Measurements from ENCODE around the gene KRTAP12-2.
"Not testable (repeated sequence)": the region's sequence is repeated elsewhere in the genome, so short reads cannot be mapped to it uniquely, and the experiment has no call there.

Gene KRTAP12-2

GRCh38 chr21:44684077-44684476, 17.4 kb upstream of the KRTAP12-2 start:
- no peak for DNase-seq (ENCODE audit: low read depth in 2 of 2)

GRCh38 chr21:44682580-44683151, 15.9 kb upstream of the KRTAP12-2 start:
- DNase-seq (ENCODE audit: low read depth in 2 of 2) = no peak

GRCh38 chr21:44681861-44682579, 15.3 kb upstream of the KRTAP12-2 start, which contains the start of gene KRTAP12-1:
TSS of gene KRTAP12-1 (minus strand) at chr21:44682163. CDS start at chr21:44682123, 40 bp downstream.
- no peak for DNase-seq (ENCODE audit: low read depth in 2 of 2)

- DNase-seq (ENCODE audit: low read depth in 2 of 2) = no peak
These were observed 14.4 kb upstream of the KRTAP12-2 start for GRCh38 chr21:44681152-44681551.

GRCh38 chr21:44677881-44678280, 11.2 kb upstream of the KRTAP12-2 start:
- no peak for DNase-seq (ENCODE audit: low read depth in 2 of 2)

GRCh38 chr21:44671911-44672310, 5.2 kb upstream of the KRTAP12-2 start:
- no peak for DNase-seq (ENCODE audit: low read depth in 2 of 2)

GRCh38 chr21:44670642-44671432, 4.1 kb upstream of the KRTAP12-2 start:
- DNase-seq (ENCODE audit: low read depth in 2 of 2) = no peak

- DNase-seq (ENCODE audit: low read depth in 2 of 2) = no peak
These were observed 885 bp upstream of the KRTAP12-2 start for GRCh38 chr21:44667612-44668011.

GRCh38 chr21:44664691-44665090, 2.0 kb downstream of the KRTAP12-2 start:
- no peak for DNase-seq (ENCODE audit: low read depth in 2 of 2)

GRCh38 chr21:44661567-44661966, 5.2 kb downstream of the KRTAP12-2 start:
- DNase-seq (ENCODE audit: low read depth in 2 of 2) = not testable (repeated sequence)

GRCh38 chr21:44658913-44659595, 7.7 kb downstream of the KRTAP12-2 start:
- DNase-seq (ENCODE audit: low read depth in 2 of 2) = no peak

GRCh38 chr21:44658541-44658910, 8.2 kb downstream of the KRTAP12-2 start:
- no peak for DNase-seq (ENCODE audit: low read depth in 2 of 2)

- no peak for DNase-seq (ENCODE audit: low read depth in 2 of 2)
These were observed 8.8 kb downstream of the KRTAP12-2 start, which contains the start of gene KRTAP12-3 for GRCh38 chr21:44657635-44658540. TSS of gene KRTAP12-3 (plus strand) at chr21:44657932. CDS start at chr21:44657980, 48 bp downstream.

GRCh38 chr21:44656868-44657267, 9.9 kb downstream of the KRTAP12-2 start:
- DNase-seq (ENCODE audit: low read depth in 2 of 2) = no peak

- no peak for DNase-seq (ENCODE audit: low read depth in 2 of 2)
These were observed 12.1 kb downstream of the KRTAP12-2 start, which contains the start of gene KRTAP12-4 for GRCh38 chr21:44654576-44655175. TSS of gene KRTAP12-4 (minus strand) at chr21:44654659. CDS start at chr21:44654614, 45 bp downstream.

GRCh38 chr21:44653656-44654575, 12.8 kb downstream of the KRTAP12-2 start:
- no peak for DNase-seq (ENCODE audit: low read depth in 2 of 2)

- no peak for DNase-seq (ENCODE audit: low read depth in 2 of 2)
These were observed 13.6 kb downstream of the KRTAP12-2 start for GRCh38 chr21:44653123-44653522.

- no peak for DNase-seq (ENCODE audit: low read depth in 2 of 2)
These were observed 15.6 kb downstream of the KRTAP12-2 start for GRCh38 chr21:44650973-44651675.

All from fibroblast of skin of left quadriceps (primary cell).